GM21390 (cell line): ENCODE results near the gene CELA3B.
"Not testable (repeated sequence)": the region's sequence is repeated elsewhere in the genome, so short reads cannot be mapped to it uniquely, and the experiment has no call there.

Experiments
- ATAC-seq: cut with Tn5 transposase; IDR thresholded peaks from one replicate; pipeline ENCODE4 v1.9.1; 2021; ENCODE audit not compliant: unreplicated experiment

Gene CELA3B

GRCh38 chr1:21976703-21977239 lies at the start of gene CELA3B:
CELA3B (plus strand) TSS chr1:21977022; CDS start chr1:21977040, 18 bp downstream.
- not testable (repeated sequence) for ATAC-seq

GRCh38 chr1:21927533-21928237 lies 49.1 kb upstream of the CELA3B start:
- ATAC-seq = no peak

DNA sequence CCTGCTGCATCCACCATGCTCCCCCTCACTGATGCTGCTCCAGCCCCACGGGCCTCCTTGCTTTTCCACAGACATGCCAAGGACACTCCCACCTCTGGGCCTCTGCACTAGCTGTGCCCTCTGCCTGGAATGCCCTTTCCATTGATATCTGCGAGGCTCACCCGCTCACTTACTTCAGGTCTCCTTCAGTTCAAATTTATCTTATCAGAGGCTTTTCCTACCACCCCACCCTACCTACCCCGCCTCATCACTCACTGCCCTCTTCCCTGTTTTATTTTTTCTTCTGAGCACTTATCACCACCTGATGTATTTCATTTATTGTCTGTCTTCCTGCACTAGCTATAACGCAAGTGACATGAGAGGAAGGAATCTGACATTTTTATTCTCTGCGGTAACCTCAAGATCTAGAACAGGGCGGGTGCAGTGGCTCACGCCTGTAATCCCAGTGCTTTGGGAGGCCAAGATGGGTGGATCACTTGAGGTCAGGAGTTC lies 46.7 kb upstream of the CELA3B start:
- no peak for ATAC-seq

- no peak for ATAC-seq
Observed at GRCh38 chr1:21930629-21931170, 46.1 kb upstream of the CELA3B start.

GRCh38 chr1:21931171-21932093 lies 45.4 kb upstream of the CELA3B start:
- ATAC-seq = no peak

GRCh38 chr1:21932127-21932526 lies 44.7 kb upstream of the CELA3B start:
- ATAC-seq = no peak

- no peak for ATAC-seq
Observed at GRCh38 chr1:21933397-21934248, 43.2 kb upstream of the CELA3B start.

DNA sequence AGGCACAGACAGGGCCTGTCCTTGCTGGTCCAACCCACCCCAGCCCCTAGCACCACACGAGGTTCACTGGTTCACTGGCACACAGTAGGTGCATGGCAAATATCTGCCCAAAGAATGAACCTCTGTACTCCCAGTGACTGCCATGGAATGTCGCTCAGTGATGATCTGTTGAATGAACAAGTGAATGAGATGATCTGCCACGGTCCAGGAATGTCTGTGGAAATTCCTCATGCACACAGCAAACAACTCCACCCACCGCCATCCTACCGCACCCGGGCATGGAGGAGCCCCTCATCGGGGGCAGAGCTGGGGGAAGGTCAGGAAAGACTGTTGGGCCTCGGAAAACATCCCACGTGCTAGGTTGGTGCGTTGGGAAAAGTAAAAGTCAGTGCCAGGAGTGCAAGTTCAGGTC lies 41.4 kb upstream of the CELA3B start:
- ATAC-seq = no peak

DNA sequence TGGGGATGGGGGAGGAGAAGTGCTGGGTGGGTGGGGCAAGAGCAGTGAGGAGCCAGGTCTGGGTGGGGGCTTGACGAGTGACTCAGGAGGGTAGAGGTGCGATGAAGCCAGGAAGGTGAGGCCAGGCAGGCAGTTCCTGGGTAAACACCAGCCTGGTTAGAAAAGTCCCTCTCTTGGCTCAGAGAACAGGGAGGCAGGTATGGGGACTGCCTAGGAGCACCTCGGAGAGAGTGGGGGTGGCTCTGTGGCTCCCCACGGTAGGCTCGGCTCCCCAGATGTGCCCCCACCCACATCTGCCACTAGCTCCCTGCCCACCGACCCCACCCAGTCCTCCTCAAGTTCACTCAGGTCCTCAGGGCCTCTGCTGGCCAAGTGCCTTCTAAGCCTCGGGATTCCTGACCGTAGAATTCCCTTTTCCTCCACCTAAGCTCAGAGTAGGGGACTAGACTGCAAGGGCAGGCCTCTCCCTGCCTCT lies 40.9 kb upstream of the CELA3B start:
- no peak for ATAC-seq

DNA sequence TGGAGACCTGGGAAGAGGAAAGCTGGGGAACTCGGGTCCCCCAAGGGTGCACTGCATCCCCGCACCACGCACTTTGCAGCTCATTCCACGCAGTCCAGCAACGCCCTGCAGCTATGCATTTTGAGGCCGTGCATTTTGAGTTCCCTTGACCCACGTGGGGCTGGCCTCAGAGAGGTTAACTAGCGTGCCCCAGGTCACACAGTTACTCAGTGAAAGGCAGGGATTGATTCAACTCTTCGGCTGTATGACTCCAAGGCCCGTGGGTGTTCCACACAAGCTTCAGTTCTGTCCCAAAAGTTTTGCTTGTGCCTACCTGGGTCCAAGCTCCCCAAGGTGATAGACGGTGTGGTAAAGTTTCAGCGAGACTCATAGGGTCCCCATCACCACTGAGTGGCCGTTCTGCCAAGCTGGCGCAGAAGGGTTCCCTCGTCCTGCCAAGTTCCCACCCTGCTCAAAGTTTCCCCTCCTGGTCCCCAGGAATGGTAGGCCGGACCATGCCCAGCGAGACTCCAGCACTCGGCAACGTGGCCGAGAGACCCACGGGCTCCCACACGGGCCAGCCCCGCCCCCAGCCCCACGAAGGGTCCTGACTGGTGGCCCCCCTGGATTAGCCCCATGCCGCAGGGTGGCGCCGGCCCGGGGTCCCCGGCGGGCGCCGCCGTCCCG lies 40.3 kb upstream of the CELA3B start:
- ATAC-seq = no peak

DNA sequence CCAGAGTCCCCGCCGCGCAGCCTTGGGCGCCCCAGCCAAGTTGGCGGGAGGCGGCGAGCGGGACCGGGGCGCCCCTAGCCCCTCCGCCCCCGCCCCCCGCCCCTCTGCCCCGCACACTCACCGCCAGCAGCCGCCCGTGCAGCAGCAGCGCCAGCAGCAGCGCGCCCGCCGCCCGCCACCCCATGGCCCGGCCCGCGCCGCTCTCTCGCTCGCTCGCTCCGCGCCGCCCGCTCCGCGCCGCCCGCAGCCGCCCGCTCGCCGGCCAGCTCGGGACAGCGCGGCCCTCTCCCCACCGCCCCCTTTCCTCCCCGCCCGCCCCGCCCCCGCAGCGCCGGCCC lies 39.8 kb upstream of the CELA3B start, which contains the start of gene HSPG2:
Gene HSPG2, minus strand, starts transcription at position 277 of the 338 bp plus-strand sequence. Its CDS starts 93 bp downstream, at position 184.
- no peak for ATAC-seq

- ATAC-seq = no peak
Observed at GRCh38 chr1:21937372-21938121, 39.3 kb upstream of the CELA3B start.

GRCh38 chr1:21938732-21939538 lies 37.9 kb upstream of the CELA3B start:
- no peak for ATAC-seq

GRCh38 chr1:21939650-21940374 lies 37.0 kb upstream of the CELA3B start:
- ATAC-seq = no peak

DNA sequence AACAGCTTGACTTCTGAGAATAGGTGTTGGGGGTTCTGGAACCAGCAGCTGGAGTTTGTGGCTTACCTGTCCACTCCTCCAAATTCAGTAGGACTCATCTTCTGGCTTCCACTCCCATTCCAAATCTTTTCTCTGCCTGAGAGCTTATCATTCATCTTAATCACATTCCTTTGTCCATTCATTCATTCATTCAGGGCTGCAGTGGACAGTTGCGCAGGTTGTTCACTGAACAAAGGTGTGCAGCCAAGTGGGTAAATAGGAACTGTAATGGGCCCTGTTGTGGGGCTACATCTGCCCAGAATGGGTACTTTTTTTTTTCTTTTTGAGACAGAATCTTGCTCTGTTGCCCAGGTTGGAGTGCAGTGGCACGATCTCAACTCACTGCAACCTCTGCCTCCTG lies 36.3 kb upstream of the CELA3B start:
- ATAC-seq = no peak

- no peak for ATAC-seq
Observed at GRCh38 chr1:21941370-21941769, 35.5 kb upstream of the CELA3B start.

- ATAC-seq = no peak
Observed at GRCh38 chr1:21942464-21942863, 34.4 kb upstream of the CELA3B start.
